ENCODE results near the gene RHEX.
"Not testable (repeated sequence)": the region's sequence is repeated elsewhere in the genome, so short reads cannot be mapped to it uniquely, and the experiment has no call there.

RHEX gene, protein sequence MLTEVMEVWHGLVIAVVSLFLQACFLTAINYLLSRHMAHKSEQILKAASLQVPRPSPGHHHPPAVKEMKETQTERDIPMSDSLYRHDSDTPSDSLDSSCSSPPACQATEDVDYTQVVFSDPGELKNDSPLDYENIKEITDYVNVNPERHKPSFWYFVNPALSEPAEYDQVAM

DNA sequence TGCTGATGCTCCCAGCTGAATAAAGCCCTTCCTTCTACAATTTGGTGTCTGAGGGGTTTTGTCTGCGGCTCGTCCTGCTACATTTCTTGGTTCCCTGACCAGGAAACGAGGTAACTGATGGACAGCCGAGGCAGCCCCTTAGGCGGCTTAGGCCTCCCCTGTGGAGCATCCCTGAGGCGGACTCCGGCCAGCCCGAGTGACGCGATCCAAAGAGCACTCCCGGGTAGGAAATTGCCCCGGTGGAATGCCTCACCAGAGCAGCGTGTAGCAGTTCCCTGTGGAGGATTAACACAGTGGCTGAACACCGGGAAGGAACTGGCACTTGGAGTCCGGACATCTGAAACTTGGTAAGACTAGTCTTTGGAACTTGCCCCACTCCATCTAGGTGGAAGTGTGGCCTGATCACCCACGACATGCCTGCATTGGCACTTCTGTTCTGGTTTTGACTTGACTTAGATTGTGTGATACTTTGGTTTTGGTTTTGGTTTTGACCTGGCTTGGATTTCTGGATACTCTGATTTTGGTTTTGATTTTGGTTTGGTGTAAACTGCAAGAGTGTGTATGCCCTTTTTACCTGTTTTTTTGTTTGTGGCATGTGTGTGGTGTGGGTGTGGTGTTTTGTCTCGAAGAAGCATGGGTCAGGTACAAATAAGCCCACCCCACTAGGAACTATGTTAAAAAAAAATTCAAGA lies at the start of gene RHEX:
RHEX (plus strand) TSS at position 255 of the 692 bp plus-strand sequence. CDS start 44,656 bp downstream, outside the sequence.
- DNase-seq (ENCODE audit: low read depth); H3K4me3 ChIP-seq (ENCODE audit: control insufficient read depth, low read depth, low read length): not testable (repeated sequence)

DNA sequence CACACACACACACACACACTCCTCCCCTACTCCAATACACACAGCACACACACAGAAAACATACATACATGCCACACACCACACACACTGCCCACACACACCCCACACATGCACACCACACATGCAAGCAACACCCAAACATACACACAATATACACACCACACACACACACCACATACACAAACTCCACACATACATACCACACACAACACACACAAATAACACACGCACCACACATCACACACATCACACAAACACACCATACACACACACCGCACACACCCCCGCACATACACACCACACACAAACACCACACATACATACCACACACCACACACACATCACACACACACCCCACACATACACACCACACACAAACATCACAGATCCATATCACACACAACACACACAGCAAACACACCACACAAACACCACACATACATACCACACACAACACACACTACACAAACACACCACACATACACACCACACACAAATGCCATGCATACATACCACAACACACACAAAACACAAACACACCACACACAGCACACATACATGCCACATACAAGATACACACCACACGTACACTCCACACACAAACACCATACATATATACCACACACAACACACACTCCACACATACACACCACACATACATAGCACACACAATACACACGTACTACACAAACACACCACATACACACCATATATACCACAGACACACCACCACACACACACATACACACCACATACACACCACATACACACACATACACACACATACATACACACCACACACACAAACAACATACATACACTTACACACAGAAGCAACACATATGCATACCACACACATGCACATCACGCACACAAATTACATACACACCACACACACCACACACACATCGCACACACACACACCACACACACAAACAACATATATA lies 48.8 kb upstream of the RHEX start:
- no peak for TF ChIP-seq CTCF (conservative IDR thresholded peaks at IDR 0.05; ENCODE audit: control insufficient read depth, insufficient read depth, low read depth, low read length)
- DNase-seq (ENCODE audit: low read depth), result no peak
- H3K4me3 ChIP-seq (ENCODE audit: control insufficient read depth, low read depth, low read length), result no peak overlapping the region

DNA sequence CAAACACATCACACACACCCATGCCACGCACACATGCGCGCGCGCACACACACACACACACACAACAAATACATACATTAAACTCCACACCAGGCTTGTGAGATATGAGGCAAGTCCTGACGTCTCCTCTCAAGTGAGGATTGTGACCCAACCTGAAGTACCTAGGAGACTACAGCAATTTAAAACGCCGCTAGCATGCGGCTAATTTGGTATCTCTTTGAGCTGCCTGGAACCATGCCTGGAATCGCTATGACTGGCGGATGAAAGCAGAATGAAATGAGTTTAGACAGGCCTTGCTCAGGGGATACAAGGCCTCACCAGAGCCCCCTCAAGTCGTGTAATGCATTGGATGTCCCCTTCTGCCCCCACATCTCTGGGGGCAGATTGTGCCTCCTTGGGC lies 48.1 kb upstream of the RHEX start:
- no peak for DNase-seq (ENCODE audit: low read depth)
- no peak overlapping the region for H3K4me3 ChIP-seq (ENCODE audit: control insufficient read depth, low read depth, low read length)
- no peak for TF ChIP-seq CTCF (conservative IDR thresholded peaks at IDR 0.05; ENCODE audit: control insufficient read depth, insufficient read depth, low read depth, low read length)

GRCh38 chr1:206005234-206005633 lies 47.7 kb upstream of the RHEX start:
- no peak overlapping the region for H3K4me3 ChIP-seq (ENCODE audit: control insufficient read depth, low read depth, low read length)
- TF ChIP-seq CTCF (conservative IDR thresholded peaks at IDR 0.05; ENCODE audit: control insufficient read depth, insufficient read depth, low read depth, low read length), result no peak

GRCh38 chr1:206005778-206006180 lies 47.2 kb upstream of the RHEX start:
- no peak for DNase-seq (ENCODE audit: low read depth)
- no peak overlapping the region for H3K4me3 ChIP-seq (ENCODE audit: control insufficient read depth, low read depth, low read length)
- no peak for TF ChIP-seq CTCF (conservative IDR thresholded peaks at IDR 0.05; ENCODE audit: control insufficient read depth, insufficient read depth, low read depth, low read length)

More at GRCh38 chr1:206005234-206005633, 47.7 kb upstream of the RHEX start:
- no peak for DNase-seq (ENCODE audit: low read depth)

- DNase-seq (ENCODE audit: low read depth), result no peak
- H3K4me3 ChIP-seq (ENCODE audit: control insufficient read depth, low read depth, low read length), result no peak overlapping the region
- TF ChIP-seq CTCF (conservative IDR thresholded peaks at IDR 0.05; ENCODE audit: control insufficient read depth, insufficient read depth, low read depth, low read length), result no peak
Measured at GRCh38 chr1:206006946-206007345, 46.0 kb upstream of the RHEX start.

DNA sequence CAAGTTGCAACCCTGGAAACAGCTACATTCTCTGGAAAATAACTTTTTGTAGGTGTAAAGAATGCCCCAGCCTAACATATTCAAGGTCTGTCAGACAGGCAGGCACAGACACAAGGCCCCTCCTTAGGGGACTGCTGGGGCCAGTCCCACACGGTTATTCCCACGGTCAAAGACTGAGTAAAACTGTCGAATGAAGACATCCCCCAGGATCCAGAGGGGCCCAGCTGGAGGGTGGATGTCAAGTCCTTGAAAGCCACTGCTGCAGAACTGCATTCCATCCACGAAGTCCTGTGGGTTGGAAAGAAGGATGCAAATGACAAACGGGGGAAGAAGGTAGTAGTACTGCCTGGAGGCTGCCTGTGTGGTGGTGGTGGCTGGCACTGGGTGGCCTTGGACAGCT lies 42.9 kb upstream of the RHEX start:
- no peak for TF ChIP-seq CTCF (conservative IDR thresholded peaks at IDR 0.05; ENCODE audit: control insufficient read depth, insufficient read depth, low read depth, low read length)
- no peak overlapping the region for H3K4me3 ChIP-seq (ENCODE audit: control insufficient read depth, low read depth, low read length)
- no peak for DNase-seq (ENCODE audit: low read depth)

All from fibroblast of mammary gland (primary cell).